GM19438 (cell line): ENCODE data around the gene COL20A1.
"Not testable (repeated sequence)": the region's sequence is repeated elsewhere in the genome, so short reads cannot be mapped to it uniquely, and the experiment has no call there.

ENCODE experiments used
- ATAC-seq: cut with Tn5 transposase; IDR thresholded peaks from one replicate; pipeline ENCODE4 v1.9.1; 2021; ENCODE audit warnings: low read depth; ENCODE audit not compliant: unreplicated experiment

Gene COL20A1

DNA sequence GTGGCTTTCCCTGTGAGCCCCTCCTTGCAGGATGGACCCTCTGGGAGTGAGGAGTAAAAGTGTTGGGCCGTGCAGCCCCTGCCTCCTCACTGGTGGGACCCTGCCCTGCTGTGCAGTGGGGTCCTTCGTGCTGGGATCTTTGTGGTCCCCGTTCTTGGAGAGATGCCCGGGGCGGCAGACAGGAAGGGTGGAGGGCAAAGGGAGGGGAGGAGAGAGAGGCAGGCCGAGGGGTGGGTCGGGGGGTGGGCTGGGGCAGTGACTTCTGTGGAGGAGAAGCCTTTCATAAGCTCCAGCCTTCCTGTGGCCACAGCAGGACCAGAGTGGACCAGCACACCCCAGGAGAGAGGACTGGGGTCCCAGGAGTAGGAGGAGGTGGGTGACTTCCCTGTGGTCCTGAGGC is at the start of gene COL20A1:
TSS of gene COL20A1 (plus strand) at position 283 of the 400 bp plus-strand sequence. CDS start 1,922 bp downstream, outside the sequence.
- no peak for ATAC-seq

DNA sequence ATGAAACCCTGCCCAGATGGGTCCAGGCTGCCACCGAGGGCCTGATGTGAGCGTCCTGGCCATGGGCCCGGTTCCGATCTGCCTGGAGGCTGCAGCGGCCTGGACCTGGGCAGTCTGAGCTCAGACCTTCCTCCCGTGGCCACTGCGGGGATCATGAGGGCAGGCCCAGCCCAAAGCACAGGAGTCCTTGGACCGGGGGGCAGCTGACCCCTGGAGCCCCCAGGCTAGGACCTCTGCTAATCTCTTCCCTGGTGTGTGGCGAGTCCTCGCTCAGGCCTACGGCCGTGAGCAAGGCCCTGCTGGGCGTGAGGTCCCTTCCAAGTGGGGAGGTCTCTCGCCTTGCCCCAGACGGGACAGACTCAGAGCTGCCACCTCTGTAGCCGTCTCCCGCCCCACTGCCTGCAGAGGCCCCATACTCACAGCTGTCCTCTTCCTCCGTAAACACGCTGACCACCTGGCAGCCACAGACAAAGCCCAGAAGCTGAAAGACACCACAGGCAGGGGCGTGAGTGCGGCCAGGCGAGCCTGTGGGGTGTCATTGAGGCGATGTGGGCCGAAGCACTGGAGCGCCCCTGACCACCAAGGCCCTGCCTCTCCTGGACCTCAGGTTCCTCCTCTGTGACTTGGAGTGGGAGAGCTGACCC is 49.3 kb upstream of the COL20A1 start:
- ATAC-seq: no peak

DNA sequence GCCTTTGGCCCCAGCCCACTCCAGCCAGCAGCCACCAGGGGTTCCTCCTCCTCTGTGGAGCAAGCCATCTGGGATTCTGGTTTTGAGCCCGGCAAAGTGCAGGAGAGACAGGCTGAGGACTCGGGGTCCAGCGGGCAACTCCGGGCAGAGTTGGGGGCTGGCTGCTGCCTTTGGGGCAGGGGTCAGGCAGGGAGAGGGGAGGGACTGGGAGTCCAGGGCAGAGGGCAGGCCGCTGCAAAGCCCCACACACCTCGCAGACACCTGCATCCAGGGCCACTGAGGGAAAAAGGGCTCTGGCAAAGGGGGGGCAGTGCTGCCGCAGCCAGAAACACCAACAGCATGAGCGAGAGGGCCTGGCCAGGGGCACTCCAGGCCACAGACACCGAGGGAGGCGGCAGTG is 48.5 kb upstream of the COL20A1 start:
- ATAC-seq: no peak

DNA sequence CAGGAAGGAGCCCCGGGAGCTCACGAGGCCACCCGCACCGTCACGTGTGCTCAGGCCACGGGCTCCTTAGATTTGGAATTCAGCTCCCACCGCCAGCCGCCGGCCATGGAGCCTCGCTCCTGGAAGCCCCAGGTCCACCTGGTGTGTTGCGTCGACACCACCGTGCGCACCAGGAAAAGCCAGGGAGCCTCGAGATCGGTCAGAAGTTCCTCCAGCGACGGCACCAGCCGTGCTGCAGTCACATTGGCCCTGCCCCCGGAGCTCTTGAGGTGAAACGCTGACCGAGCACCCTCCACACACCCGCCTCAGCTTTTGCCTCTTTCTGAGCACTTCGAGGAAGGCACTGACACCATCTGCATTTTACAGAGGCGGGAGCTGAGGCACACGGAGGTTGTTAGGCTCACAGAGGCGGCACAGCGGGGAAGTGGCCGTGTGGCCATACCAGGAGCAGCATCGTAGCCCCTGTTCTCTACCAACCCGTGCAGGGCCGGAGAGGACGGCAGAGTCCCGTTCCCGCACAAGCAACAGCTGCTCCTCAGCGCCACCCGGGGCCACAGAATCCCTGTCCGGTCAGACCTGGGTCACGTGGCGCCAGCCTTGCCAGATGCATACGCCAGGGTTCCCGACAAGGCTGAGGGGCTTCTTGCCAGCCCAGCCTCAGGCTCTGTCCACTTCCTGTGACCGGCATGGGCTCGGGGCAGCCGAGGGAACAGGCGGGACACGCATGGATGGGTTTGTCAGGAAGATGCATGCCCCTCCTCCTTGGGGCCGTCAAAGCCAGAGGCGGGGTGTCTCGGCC is 46.3 kb upstream of the COL20A1 start:
- ATAC-seq: no peak

DNA sequence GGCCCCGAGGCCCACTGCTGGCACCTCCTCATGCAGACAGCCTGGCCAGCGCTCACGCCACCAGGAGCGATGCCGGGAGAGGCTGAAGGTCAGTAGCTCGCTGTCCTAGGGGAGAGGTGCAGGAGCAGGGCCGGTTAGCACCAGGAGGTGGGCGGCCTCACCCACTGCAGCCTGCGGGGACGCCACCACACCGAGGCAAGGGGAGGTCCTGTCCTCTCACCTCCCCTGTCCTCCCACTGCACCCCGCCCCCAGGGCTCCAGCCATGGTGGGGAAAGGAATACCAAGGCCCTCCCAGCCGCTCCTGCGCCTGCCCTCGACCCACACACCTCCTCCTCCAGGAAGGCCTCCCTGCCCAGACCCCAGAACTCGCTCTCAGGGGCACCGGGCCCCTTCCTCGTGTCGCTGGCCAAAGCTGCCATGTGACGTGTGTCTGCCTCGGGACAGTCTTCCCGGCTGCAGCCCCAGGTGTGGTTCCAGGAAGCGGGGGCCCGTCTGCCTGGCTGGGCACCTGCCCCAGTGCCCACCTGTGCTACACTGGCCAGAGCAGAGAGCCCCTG is 45.2 kb upstream of the COL20A1 start:
- ATAC-seq: no peak

DNA sequence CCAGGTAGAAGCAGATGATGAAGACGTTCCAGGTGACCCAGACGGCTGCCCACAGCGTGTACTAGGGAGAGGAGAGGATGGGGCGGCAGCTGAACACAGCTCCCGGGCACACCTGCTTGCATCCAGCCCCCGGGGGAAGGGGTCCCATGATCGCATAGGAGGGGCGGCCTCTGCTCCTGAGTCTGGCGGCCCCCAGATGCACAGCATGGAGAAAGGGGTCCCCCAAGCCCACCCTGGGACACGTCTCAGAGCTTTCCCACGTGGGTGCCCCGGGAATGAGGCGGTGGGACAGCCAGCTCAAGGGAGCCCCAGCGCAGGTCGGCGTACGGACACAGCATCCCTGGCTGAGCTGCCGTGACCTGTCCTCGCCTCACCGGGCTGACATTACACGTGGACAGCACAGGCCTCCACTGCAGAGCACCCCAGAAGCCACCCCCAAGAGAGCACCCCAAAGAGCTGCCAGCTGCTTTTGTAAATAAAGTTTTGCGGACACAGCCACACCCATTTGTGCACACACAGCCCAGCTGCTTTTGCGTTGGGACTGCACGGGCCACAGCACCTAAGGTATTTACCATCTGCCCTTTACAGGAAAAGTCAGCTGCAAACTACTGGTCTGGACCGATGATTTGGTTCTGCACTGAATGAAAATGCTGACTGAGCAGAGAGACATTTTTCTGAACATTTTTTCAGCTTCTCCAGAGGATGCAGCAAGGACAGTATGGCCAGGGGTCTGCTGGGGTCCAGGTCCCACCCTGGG is 44.0 kb upstream of the COL20A1 start:
- no peak for ATAC-seq

DNA sequence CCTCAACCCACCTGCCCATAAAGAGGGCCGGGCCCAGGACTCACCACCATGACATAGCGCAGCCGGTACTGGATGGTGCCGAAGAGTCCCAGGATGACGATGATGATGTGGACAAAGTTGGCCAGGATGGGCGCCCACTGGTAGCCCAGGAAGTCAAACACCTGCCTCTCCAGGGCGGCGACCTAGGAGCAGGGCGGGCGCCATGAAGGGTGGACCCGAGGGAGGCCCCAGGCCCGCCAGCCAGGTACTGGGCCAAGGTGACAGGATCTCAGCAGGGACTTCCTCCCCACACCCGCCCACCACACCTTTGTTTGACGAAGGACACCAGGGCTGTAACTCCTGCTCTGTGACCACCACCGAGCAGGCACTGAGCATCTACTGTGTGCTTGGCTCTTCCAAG is 43.1 kb upstream of the COL20A1 start:
- ATAC-seq: no peak

DNA sequence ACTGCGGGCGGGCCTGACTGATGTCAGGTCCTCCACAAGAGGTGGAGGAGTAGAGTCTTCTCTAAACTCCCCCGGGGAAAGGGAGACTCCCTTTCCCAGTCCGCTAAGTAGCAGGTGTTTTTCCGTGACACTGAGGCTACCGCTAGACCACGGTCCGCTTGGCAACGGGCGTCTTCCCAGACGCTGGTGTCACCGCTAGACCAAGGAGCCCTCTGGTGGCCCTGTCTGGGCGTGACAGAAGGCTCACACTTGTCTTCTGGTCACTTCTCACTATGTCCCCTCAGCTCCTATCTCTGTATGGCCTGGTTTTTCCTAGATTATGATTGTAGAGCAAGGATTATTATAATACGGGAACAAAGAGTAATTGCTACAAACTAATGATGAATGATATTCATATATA is 41.6 kb upstream of the COL20A1 start:
- ATAC-seq: not testable (repeated sequence)

DNA sequence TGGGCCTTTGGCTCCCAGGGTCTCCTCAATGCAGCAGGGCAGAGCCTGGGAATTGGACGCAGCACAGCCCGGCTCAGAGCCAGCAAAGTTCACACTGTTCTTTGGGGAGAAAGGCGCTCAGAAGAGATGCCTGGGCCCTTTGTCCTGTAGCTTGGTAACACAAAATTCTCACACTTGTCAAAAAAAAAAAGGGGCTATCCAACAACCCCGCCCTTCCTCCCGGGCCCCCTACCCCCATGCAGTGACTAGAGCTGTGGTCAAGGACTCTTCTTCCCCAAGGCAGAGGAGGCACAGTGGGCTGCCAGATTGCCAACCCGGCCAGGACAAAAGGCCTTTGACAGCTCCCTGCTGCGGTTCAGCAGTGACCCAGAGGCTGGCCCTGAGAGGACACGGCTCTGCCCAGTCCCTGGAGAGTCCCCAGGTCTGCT is 40.7 kb upstream of the COL20A1 start:
- ATAC-seq: no peak

DNA sequence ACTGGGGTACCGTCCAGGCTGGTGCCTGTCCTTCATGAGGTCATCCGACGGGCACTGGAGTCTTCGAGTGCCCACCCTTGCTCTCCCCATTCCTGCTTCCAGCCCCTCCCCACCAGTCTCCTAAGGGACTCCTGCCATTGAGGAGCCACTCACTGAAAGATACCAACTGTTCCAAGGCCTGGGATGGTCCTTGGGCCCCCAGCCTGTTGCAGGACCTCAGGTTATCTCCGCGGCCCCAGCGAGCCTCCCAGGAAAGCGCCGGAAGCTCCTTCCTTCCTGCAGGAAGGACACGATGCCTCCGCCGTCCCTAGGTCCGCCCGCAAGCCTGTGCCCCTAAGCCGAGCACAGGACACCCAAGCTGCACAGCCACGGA is 39.9 kb upstream of the COL20A1 start:
- no peak for ATAC-seq

DNA sequence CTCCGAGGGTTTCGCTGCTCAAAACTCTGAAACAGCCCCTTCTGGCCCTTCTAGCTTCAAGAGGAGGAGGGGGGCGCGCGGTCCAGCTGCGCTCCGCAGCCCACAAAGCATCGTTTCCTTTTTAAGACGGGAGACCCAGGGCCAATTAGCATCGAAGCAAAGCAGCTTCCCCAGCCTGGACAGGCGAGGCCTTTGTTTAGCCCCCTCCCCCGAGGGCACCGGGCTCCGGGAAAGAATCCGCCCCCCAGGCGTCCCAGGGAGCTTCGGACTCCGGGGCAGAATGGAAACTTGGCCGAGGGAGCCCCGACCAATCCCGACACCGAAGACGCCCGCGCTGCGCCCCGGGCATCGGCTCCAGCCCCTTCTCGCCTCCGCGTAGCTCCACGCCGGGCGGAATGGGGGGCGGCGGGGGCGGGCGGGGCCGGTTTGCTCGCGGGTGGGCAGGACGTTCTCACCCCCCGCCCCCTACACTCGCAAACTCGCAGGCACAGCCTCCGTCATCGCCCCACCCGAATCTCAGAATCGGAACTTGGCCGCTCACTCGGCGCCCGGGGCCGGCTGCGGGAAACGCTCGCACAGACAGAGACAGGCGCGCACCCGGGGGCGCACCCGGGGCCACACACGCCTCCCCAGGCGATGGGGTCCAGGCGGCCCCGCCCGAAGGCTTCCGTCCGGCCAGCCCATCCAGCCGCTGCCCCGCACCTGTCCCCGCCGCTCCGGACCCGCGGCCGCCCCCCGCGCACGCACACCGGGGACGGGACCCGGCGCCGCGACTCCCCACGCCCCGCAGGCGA is 39.4 kb upstream of the COL20A1 start:
- no peak for ATAC-seq

DNA sequence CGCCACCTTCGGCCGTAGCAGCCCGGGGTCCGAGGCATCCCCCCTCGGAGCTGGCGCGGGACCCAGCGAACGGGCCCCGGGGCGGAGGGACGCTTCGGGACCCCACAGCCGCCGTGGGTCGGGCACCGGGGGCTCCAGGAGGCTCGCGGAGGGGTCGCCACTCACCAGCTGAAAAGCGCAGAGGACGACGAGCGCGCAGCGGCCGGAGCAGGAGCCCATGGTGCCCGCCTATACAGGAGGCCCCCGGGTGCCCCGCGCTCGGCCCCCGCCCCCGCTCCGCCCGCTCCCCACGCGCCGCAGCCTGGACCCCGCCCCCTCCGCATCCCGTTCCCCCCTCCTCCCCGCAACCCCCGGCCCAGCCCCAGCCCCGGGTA is 38.8 kb upstream of the COL20A1 start, which contains the start of gene NKAIN4:
TSS of gene NKAIN4 (minus strand) at position 232 of the 374 bp plus-strand sequence. CDS start at position 219, 13 bp downstream.
- no peak for ATAC-seq

DNA sequence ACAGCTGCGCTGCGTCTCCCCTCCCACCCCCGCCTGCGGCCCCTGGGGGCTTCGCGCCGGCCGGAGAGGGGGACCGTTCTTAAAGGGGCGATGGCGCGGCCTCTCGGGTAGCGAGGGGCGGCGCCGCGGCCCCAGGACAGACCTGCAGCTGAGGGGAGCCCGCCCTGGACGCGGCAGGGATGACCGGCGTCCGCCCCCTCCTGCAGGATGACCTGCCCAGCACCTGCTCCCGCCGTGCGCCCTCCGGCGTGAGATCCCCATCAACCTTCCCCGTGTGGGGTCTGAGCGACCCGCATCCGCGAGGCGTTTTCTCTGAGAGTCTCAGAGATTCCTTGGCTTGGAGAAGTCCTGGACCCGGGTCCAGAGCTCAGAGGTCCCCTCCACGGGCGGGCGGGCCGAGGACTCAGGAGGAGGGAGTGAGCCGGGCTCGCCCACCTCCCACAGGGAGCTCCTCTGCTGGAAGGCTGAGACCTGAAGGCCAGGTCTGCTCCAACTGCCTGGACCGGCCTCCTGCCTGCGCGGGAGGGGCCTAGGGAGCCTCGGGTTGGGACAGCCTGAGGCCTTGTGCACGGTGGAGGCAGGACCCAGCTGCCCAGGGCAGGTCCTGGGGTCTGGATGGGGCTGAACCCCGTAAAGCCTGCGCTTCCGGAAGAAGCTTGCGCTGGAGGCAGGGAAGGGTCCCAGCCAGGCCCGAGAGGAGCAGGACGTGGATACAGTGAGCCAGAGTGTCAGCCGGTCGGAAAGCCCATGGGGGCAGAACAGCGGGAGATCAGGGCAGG is 38.2 kb upstream of the COL20A1 start:
- no peak for ATAC-seq

DNA sequence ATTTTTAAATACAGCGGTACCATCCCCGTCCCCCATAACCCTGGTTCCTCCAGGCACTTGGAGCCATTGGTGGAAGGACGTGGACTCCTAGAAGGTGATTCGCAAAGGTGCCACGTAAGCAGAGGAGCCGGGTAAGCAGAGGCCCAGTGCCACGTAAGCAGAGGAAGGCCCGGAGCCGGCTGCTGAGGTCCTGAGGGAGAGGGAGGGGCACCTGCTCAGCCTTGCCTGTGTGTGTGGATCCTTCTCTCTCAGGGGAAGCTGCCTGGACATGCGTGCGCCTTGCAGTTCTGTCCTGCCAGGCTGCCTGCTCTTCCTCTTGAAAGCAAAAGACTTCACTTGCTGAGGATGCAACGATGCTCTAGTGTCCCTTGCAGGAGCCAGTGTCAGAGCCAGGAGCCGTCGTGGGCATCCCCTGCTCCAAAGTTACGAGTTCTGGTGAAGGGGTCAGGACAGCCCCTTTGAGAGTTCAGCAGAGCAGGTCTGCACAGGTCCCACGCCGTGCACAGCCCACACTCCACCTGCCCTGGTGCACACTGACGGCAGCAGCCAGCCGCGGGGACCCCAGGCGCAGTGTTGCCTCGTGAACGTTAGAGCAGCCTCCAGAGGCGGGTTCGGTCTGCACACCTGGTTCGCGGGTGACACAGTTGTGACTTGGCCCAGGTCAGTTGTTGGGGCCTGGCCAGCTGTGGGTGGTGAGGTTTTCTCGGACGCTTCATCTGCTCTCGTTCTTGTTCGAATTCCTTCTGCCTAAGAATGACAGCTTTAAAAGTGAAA is 36.9 kb upstream of the COL20A1 start:
- ATAC-seq: no peak

DNA sequence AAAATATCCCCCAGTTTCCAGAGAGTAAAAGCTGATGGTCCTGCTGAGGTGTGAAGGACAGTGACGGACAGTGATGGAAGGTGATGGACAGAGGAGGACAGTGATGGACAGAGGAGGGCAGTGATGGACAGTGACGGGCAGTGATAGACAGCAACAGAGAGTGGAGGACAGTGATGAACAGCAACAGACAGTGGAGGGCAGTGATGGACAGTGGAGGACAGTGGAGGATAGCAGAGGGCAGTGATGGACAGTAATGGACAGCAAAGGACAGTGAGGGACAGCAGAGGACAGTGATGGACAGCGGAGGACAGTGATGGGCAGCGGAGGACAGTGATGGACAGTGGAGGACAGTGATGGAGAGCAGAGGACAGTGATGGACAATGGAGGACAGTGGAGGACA is 36.0 kb upstream of the COL20A1 start:
- ATAC-seq: no peak

DNA sequence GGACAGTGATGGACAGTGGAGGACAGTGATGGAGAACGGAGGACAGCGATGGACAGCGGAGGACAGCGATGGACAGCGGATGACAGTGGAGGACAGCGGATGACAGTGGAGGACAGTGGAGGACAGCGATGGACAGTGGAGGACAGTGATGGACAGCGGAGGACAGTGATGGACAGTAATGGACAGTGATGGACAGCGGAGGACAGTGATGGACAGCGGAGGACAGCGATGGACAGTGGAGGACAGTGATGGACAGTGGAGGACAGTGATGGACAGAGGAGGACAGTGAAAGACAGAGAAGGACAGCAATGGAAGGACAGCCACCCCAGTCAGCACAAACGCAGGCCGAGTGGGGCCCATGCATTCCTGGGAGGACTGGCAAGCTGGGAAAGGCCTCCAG is 35.4 kb upstream of the COL20A1 start:
- ATAC-seq: no peak

DNA sequence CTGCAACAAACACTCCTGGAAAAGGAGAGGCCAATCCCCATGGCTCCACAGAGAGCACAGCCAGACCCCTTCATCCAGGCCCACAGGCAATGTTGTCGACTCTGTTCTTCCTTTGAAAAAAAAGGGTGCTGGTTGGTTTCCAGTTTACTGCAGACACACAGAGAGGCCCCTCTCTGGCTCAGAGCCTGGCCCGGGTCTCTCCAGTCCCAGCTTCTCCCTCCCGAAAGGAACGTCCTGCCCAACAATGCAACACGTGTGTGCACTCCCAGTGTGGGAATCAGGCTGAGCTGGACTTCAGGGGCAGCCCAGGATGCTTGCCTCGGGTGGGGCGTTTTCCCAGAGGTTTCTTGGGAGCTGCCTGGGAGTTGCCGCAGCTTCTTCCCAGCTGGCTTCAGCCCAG is 34.2 kb upstream of the COL20A1 start:
- ATAC-seq: no peak

DNA sequence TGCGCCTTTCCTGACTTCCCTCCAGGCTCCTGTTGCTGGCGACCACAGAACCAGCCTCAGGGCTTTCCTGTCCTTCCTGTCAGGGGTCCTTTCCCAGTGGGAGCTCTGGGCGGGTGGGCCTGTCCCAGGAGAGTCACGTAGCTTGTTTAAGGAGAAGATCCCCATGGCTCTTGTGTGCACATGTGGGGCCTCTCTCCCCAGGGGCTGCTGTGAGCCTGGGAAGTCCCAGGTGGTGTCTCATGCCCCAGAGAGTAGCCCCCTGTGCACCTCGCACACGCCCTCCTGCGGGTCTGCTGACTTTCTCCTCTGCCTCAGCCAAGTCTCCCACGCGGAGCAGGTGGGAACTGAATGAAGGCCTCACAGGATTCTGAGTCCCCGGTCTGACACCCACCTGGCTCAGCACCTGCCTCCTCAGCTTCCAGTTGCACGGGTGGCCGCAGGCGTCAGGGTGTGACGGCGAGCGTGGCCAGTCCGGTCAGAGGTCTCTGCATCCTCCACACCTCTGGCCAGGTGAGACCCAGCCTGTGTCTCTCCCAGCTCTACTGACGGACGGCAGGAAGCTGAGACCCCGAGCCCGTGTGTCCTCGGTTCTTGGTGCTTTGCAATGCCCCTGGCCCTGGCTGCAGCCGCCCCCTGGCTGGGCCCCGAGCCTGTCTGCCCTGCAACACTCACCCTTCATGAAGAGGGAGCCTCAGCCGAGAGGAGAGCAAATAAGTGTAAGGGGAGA is 33.1 kb upstream of the COL20A1 start:
- ATAC-seq: no peak
